Measurements from ENCODE around the gene OR5AN1.
A peak's percentile ranks its signal among the peaks of the same experiment; 100 is the strongest.

Gene OR5AN1

DNA sequence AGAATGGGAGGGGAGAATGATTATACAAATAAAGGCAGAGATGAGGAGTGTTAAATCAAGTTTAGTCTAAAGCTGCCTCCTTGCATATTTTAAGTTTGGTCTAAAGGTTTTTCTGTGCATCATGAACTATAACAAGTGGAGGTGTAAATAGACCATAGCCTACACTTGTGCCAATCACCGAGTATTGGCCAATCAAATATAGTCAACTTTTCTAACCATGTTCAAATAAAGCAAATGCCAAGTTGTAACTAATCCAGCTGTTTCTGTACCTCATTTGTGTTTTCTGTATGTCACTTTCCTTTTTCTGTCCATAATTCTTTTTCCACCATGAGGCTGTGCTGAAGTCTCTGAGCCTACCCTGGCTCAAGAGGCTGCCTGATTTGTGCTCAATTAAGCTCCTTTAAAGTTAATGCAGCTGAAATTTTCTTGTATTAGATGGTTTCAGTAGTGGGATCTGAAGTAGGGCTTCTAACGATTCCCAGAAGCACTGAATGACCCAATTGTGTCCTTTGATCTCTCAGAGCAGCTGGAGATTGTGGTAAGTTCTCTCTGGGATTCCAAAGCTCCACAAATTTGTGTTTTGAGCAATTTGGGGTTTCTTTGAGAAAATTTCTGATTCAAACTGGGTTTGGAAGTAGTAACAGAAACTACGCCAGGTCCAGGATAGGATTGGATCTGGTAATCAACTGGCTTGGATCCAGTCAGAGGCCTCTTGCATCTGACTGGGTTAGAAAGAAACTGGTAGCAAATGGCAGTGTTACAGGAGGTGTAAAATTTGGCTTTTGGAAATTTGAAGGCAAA is 42.0 kb downstream of the OR5AN1 start:
- H3K9me3 Mint-ChIP-seq: peaks cover 2% of the 10 kb centered on the region
- no peak overlapping the region for H3K4me3 Mint-ChIP-seq

GRCh38 chr11:59401262-59401552 is 42.5 kb downstream of the OR5AN1 start:
- ATAC-seq (ENCODE audit: low read depth) (no peak), DNase-seq (ENCODE audit: low spot score in 2 of 2) (no peak)
- H3K27me3 Mint-ChIP-seq: no peaks in the 10 kb centered on the region
- H3K27ac Mint-ChIP-seq: no peak overlapping the region
- peaks cover 2% of the 10 kb centered on the region for H3K9me3 Mint-ChIP-seq
- H3K4me3 Mint-ChIP-seq: no peak overlapping the region
- H3K36me3 Mint-ChIP-seq: peaks cover 2% of the 10 kb centered on the region
- no peaks in the 10 kb centered on the region for H3K4me1 Mint-ChIP-seq

More for the DNA sequence above, 42.0 kb downstream of the OR5AN1 start:
- H3K36me3 Mint-ChIP-seq: peaks cover 2% of the 10 kb centered on the region
- no peak for DNase-seq (ENCODE audit: low spot score in 2 of 2)
- no peak overlapping the region for H3K27ac Mint-ChIP-seq
- H3K27me3 Mint-ChIP-seq: no peaks in the 10 kb centered on the region
- ATAC-seq (ENCODE audit: low read depth): no peak
- H3K4me1 Mint-ChIP-seq: no peaks in the 10 kb centered on the region

DNA sequence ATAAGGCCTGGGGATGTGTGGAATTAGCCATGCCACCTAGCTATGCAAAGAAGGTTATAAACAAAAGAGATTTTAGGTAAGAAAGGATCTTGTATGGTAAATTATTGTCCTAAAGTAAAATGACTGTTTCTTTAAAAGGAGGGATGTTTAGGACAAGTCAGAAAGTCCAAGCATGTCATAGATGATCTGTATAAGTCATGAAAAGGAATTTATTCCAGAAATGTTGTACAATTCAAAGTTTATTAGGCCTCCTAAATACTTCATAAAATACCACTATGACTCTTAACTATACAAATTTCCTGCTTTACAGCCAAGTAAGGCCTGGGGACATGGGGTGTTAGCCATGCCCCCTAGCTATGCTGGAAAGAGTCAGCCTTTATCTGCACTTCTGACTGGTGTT is 44.9 kb downstream of the OR5AN1 start:
- ATAC-seq (ENCODE audit: low read depth) (no peak), DNase-seq (ENCODE audit: low spot score in 2 of 2) (no peak)
- H3K27me3 Mint-ChIP-seq: no peaks in the 10 kb centered on the region
- H3K4me1 Mint-ChIP-seq: no peaks in the 10 kb centered on the region
- no peak overlapping the region for H3K27ac Mint-ChIP-seq
- H3K9me3 Mint-ChIP-seq: peaks cover 2% of the 10 kb centered on the region
- peaks cover 2% of the 10 kb centered on the region for H3K36me3 Mint-ChIP-seq
- no peak overlapping the region for H3K4me3 Mint-ChIP-seq

GRCh38 chr11:59413646-59414045 is 55.0 kb downstream of the OR5AN1 start:
- Mint-ChIP-seq H3K4me1 (peaks cover 21% of the 10 kb centered on the region), H3K36me3 (peaks cover 6% of the 10 kb centered on the region), H3K27ac (no peak overlapping the region), H3K4me3 (no peak overlapping the region), H3K9me3 (peaks cover 13% of the 10 kb centered on the region), H3K27me3 (no peaks in the 10 kb centered on the region)
- ATAC-seq (ENCODE audit: low read depth): no peak
- no peak for DNase-seq (ENCODE audit: low spot score in 2 of 2)

DNA sequence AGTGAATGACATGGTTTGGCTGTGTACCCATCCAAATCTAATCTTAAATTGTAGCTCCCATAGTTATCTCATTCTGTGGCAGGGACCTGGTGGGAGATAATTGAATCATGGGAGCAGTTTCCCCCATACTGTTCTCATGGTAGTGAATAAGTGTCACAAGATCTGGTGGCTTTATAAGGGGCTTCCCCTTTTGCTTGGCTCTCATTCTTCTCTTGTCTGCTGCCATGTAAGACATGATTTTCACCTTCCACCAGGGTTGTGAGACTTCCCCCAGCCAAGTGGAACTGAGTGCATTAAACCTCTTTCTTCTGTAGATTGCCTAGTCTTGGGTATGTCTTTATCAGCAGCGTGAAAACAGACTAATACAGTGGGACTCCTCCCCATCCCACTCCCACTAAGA is 56.4 kb downstream of the OR5AN1 start:
- H3K27me3 Mint-ChIP-seq: no peaks in the 10 kb centered on the region

GRCh38 chr11:59416613-59417012 is 57.9 kb downstream of the OR5AN1 start:
- H3K9me3 Mint-ChIP-seq: peaks cover 2% of the 10 kb centered on the region
- peaks cover 21% of the 10 kb centered on the region for H3K4me1 Mint-ChIP-seq
- DNase-seq (ENCODE audit: low spot score in 2 of 2) (no peak), ATAC-seq (ENCODE audit: low read depth) (no peak)
- peak overlapping the region; percentile 8 for H3K4me3 Mint-ChIP-seq
- H3K27ac Mint-ChIP-seq: peak overlapping the region; percentile 78
- H3K36me3 Mint-ChIP-seq: peaks cover 4% of the 10 kb centered on the region
- no peaks in the 10 kb centered on the region for H3K27me3 Mint-ChIP-seq

More for the DNA sequence above, 56.4 kb downstream of the OR5AN1 start:
- ATAC-seq (ENCODE audit: low read depth) (peak; percentile 21), DNase-seq (ENCODE audit: low spot score in 2 of 2) (no peak)
- no peak overlapping the region for H3K27ac Mint-ChIP-seq
- peaks cover 21% of the 10 kb centered on the region for H3K4me1 Mint-ChIP-seq
- H3K9me3 Mint-ChIP-seq: peaks cover 10% of the 10 kb centered on the region
- peaks cover 6% of the 10 kb centered on the region for H3K36me3 Mint-ChIP-seq
- H3K4me3 Mint-ChIP-seq: no peak overlapping the region

DNA sequence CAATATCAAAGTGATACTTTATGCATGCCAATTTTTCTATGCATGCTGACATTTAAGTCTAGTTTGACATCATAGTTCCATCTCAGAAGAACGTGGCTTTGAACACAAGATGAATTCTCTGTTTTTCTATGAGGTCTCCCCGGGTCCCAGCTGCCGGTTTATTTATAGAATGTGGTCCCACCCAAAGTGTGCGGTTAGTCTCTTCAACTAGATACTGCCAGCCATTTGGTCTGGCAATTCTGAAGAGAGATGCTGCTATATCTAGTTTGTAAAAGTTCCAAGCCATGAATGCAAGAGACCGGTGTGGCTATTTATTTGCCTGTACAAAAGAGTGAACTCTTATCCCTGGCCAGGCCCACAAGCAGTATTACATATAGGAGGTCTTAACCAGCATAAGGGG is 58.3 kb downstream of the OR5AN1 start:
- no peak for DNase-seq (ENCODE audit: low spot score in 2 of 2)
- Mint-ChIP-seq H3K27me3 (no peaks in the 10 kb centered on the region), H3K4me3 (peak overlapping the region; percentile 46), H3K36me3 (peaks cover 4% of the 10 kb centered on the region), H3K4me1 (peaks cover 21% of the 10 kb centered on the region), H3K9me3 (peaks cover 2% of the 10 kb centered on the region), H3K27ac (peak overlapping the region; percentile 78)
- peak; percentile 67 for ATAC-seq (ENCODE audit: low read depth)

DNA sequence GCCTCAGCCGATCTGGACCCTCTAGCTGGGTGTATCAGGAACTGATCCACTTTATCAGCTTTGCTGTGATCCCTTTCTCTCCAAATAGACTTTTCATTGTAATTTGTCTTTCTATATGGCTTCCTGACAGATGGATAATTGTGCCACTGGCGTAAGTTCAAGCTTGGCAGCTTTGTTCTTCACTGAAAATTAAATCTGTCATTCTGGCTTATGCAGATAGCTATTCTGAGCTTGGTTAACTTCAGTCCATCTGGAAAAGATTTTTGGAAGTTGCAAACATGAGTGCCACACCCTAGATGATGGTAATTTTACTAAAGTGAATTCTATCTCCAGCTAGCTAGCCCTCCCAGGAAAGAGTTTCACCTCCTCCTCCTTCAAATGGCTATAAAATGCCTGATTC is 59.5 kb downstream of the OR5AN1 start:
- H3K9me3 Mint-ChIP-seq: peaks cover 2% of the 10 kb centered on the region
- H3K27ac Mint-ChIP-seq: no peak overlapping the region
- no peak for DNase-seq (ENCODE audit: low spot score in 2 of 2)
- H3K36me3 Mint-ChIP-seq: peaks cover 4% of the 10 kb centered on the region
- no peak for ATAC-seq (ENCODE audit: low read depth)
- no peaks in the 10 kb centered on the region for H3K27me3 Mint-ChIP-seq
- no peak overlapping the region for H3K4me3 Mint-ChIP-seq
- H3K4me1 Mint-ChIP-seq: peaks cover 23% of the 10 kb centered on the region

Measured in memory B cell (primary cell).